Hippocampal formation (tissue), 2 donors: ENCODE data around the gene MGAM2.
"Not testable (repeated sequence)": the region's sequence is repeated elsewhere in the genome, so short reads cannot be mapped to it uniquely, and the experiment has no call there.

Source experiments
- DNase-seq, 2 donors: peaks; one replicate each; lab custom pipeline; 2025; lab: John Stamatoyannopoulos, UW

MGAM2 gene

DNA sequence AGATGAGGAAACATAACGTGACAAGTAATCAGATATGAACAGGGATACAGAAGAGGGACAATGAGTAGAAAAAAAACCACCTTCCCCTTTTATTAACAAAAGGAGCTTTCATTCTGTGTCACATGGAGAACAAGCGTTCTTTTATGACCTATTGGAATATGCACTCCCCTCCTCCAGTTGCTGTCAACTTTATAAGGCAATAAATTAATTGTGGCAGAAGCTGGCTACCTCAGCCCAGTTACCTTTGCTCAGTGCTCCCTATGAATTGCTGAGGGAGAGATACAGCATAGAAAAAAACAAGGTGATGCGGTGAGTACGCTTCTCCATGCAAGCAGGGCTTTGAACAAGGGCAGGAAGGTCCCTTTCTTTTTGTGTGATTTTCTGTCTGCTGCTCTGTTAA is at the start of gene MGAM2:
MGAM2 (plus strand) TSS at position 220 of the 400 bp plus-strand sequence. CDS start 5,156 bp downstream, outside the sequence.
- DNase-seq: no peak

DNA sequence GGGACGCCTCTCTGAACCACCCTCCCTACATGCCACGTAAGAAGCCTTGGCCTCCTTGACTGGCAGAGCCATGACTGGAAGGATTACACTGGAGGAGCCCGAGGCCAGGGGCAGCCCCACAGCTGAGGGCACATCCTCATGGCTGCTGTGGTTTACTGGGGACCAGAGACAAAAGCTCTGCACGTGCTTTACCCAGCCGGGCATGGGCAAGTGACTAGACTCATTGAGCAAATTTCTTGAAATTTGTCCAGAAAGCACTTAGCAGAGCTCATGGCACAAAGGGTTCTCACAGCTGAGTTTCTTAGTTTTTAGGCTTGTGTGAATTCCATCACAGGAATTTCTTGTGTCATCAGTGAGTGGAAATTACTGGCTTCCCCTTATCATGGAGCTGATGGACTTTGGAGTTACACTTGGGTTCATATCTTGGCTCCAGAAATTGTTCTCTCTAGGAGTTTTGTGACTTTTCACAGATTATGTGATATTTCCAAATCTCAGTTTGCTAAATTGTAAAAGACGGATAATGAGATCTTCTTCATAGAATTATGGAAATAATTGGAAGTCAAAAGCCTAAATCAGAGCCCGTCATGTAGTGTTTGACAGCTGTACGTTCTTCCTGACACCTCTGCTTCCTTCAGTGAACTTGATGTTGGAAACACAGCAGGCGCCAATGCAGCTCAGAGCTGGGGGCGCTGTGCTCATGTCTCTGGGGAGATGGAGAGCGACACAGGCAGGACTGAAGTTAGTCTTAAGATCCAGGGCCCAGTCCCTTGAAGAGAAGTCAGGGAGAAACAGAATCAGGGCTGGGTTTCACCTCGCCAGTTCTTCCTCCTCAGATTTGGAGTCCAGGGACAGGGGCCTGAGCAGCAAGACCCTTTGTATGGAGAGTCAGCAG is 47.7 kb upstream of the MGAM2 start:
- DNase-seq: no peak

DNA sequence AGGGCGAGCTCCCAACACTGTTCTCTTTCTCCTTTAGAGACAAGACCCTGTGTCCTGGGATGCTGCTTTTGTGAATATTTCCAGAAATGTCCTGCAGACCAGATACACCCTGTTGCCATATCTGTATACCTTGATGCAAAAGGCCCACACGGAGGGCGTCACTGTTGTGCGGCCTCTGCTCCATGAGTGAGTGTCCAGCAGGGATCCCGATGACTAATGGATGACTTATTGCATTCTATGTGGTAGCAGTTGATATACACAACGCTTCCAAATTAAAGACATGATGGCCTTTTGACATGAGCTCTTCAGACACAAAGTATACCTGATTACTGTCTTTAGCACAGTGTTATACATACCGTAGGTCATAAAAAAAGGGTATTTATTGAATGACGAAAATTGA is 45.0 kb upstream of the MGAM2 start:
- DNase-seq: no peak

DNA sequence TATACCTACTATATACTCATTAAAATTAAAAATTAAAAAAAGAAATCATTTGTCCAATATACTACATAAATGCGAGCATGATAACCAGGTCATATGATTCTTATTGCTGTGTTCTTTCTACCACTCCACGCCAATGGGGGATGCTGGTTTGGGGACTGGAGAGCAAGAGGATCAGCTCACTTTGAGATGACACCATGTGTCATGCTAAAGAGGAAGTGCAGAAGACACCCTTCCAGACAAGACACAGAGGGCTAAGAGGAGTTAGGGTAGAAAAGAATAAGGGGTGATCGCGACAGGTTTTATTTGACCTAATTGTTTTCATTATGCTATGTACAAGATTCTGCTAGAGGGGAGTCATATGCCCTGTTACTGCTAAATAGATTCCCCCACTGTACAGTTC is 33.8 kb upstream of the MGAM2 start:
- no peak for DNase-seq

DNA sequence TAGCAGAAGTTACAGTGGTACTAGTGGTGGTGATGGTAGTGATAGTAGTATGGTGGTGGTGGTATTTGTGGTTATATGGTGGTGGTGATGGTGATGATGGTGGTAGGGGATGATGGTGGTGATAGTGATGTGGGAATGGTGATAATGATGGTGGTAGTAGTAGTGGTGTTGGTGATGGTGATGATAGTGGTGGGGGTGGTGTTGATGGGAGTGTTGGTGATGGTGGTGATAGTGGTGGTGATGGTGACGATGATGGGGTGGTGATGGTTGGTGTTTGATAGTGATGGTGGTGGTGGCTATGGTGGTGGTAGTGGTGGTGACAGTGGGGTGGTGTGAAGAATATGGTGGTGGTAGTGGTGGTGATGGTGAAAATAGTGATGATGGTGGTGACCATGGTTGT is 27.9 kb upstream of the MGAM2 start:
- no peak for DNase-seq

DNA sequence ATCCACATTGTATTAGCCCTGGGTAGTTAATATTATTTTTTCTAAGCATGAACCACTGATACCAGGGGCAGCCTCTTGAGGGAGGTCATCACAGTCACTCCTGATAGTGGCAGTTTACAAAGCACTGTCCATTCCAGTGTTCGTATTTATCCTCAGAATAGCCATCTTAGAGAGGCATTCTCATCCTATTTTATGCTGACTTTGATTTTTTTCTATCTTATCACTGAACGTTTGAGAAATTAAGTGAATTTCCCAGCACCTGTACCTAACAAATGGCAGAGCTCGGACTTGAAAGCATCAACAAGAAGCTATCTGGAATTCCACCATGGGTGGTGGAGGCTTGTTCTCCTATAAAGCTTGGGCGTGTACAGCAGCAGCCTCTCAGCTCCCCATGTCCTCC is 26.1 kb upstream of the MGAM2 start:
- DNase-seq: no peak

DNA sequence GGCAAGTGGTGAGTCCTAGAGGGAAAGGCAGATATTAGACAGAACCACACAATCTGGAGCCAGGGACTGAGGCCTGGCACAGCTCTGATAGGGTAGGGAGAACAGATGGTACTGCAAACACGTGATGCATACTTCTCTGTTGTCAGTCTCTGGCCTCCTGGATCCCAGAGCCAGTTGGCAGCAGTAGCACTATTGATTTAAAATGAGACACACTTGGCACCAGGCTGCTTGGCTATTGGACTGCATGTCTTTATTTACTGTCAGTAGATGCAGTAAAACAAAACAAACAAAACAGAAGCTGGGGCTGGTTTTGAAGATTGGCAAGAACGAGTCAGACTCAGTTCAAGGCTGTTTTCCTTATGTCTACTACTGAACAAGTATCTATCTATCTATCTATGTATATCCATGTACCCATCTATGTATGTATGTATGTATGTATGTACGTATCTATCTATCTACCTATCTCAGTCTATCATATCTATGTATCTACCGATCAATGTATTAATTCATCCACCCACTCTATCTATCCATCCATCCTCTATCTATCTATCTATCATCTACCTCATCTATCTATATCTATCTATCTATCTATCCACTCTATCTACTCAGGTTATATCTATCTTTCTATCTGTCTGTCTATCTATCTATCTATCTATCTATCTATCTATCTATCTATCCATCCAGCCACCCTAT is 23.4 kb upstream of the MGAM2 start:
- peak; percentile 23 to 84 for DNase-seq

DNA sequence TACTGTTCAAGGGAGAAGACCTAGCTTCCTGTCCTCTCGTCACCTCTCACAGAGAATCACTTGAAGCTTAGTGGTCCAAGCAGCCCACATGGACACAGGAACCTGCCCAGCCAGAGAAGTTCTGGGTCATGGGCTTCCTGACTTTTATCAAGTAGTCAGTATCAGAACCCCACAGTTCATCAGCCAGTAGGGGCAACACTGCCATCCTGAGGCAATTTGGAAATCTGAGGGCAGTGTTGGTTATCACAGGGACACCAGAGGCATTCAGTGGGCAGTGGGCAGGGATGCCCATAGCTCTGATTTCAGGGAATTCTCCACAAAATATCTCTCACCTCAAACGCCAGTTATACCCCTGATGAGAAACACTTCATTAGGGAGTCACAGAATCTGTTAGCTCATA is 22.5 kb upstream of the MGAM2 start:
- no peak for DNase-seq

DNA sequence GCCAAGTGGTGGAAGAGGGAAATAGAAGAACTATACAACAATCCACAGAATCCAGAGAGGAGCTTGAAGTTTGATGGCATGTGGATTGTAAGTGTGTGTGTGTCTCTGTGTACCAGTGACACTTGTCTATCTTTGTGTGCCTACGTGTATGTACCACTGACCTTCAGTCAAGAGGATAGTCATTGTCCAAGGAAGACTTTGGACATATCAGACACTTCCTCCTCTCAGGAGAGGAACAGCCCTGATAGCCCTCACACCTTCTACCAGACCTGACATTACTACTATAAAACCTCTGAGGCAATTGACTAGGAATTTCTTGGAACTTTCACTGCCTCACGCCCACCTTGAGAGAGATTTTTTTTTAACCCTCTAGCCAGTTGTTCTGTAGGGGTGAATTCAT is 19.6 kb upstream of the MGAM2 start:
- no peak for DNase-seq

DNA sequence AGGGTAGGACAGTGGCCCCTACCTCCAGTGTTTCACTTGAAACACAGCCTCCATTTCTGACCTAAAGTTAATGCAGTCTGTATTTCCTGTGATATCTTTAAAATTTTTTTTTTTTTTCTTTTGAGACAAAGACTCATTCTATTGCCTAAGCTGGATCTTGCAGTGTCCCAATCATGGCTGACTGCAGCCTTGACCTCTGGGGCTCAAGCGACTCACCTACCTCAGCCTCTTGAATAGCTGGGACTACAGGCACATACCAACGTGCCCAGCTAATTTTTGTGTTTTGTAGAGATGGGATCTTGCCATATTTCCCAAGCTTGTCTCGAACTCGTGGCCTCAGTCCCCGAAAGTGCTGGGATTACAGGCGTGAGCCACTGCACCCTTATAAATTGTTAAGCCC is 16.7 kb upstream of the MGAM2 start:
- no peak for DNase-seq

DNA sequence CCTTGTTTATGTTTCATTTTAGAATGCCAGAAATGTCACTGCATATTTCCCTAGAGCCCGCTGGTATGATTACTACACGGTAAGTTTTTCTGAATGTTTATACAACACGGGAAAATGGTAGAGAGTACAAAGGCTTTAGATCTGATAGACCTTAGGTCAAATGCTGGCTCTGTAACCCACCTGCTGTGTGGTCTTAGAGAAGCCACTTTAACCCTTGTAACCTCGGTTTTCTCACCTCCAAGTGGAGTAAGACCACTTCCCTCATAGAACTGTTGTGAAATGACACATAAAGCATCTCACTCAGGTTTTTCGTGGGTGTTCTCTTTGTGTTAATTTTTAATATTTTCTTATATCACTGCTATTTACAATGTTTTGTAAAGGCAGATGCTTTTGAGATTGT is 13.9 kb upstream of the MGAM2 start:
- no peak for DNase-seq

DNA sequence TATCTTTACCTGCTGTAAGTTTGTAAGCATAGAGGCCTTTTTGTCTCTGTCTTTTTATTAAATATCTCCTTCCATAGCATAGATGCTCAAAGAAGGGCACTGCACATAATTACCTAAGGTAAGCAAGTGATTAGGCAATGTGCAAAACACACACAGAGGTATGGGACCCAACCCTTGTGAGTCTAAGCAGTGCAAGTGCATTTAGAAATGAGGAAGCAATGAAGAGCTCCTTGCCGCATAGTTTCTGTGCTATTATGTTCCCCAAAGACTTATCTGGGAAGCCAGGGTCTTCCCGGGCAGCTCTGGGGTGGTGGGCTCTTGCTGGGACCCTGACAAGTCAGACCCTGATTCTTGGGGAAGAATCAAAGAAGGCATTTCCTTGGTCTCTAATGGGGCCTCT is 13.5 kb upstream of the MGAM2 start:
- DNase-seq: no peak

DNA sequence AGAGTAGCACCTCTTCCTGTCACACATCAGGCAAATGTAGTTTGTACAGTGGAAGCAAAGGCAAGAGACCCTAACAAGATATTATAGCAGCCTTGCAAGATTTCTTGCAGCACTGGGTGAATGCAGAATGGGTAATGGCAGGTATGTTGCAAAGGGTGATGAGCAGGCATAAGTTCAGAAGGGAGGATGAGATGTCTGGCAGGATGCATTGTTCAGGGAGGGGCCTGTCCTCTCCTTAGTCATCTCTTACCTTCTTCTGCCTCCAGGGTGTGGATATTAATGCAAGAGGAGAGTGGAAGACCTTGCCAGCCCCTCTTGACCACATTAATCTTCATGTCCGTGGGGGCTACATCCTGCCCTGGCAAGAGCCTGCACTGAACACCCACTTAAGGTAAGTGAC is 12.2 kb upstream of the MGAM2 start:
- DNase-seq: not testable (repeated sequence)

DNA sequence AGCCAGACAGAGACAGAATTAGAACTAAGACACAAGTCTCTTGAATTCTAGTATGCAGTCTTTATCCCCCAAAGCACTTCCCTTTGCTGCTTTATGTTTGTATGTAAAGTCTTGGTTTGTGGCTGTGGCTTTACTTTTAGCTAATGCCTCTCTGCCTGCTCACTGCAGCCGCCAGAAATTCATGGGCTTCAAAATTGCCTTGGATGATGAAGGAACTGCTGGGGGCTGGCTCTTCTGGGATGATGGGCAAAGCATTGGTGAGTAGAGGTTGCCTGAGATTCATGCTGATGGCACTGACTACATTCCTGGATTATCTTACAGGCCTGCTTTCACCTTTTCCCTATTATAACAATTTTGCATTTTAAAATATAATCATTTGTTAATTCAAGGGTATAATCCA is 10.9 kb upstream of the MGAM2 start:
- DNase-seq: no peak

DNA sequence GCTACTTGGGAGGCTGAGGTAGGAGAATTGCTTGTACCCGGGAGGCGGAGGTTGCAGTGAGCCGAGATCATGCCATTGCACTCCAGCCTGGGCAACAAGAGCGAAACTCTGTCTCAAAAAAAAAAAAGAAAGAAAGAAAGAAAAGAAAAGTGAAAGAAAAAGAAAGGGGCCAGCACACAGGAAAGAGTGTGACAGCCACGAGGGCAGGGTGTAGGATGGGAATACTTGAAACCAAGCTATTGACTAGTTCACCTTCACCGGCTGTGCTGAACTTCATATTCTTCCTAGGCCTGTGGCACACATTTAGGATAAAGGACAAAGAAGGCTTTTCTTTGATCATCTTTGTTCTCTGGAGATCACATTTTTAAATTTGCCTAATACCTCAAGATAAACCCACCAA is 9.7 kb upstream of the MGAM2 start:
- DNase-seq: not testable (repeated sequence)

DNA sequence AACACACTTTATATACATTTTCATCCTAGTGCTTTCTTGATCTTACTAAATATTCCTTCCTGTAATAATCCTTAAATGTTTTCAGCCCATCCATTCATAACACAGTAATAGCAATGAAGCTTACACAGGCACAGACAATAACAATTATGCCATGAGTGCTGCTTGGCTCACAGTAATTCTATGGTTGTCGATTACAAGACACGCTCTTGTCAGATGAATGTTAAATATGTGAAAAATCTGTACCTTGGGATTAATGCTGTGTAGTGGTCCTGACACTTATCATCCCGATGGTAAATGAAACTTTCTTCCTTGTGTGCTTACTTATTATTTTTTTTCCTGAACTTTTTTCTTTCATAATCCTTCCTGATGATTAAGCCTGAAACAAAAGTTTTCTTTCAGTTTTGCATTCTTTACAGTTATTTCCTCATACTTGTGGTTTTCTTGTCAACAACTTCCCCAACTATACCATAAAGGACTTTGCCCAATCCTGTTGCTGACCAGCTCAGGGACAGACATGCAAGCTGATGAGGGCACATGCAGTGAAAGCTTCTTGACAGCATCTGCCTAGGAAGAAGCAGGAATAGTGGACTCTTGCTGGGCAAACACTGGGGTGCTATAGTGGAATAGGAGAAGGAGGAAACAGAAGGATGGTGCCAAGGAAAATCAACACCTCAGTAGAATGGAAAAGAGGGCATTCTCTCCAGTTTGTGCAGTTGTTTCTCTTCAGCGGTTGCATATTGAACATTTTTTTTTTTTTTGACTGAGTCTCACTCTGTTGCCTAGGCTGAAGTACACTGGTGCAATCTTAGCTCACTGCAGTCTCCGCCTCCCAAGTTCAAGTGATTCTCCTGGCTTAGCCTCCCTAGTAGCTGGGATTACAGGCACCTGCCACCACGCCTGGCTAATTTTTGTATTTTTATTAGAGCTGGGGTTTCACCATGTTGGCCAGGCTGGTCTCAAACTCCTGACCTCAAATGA is 6.7 kb upstream of the MGAM2 start:
- DNase-seq: no peak

DNA sequence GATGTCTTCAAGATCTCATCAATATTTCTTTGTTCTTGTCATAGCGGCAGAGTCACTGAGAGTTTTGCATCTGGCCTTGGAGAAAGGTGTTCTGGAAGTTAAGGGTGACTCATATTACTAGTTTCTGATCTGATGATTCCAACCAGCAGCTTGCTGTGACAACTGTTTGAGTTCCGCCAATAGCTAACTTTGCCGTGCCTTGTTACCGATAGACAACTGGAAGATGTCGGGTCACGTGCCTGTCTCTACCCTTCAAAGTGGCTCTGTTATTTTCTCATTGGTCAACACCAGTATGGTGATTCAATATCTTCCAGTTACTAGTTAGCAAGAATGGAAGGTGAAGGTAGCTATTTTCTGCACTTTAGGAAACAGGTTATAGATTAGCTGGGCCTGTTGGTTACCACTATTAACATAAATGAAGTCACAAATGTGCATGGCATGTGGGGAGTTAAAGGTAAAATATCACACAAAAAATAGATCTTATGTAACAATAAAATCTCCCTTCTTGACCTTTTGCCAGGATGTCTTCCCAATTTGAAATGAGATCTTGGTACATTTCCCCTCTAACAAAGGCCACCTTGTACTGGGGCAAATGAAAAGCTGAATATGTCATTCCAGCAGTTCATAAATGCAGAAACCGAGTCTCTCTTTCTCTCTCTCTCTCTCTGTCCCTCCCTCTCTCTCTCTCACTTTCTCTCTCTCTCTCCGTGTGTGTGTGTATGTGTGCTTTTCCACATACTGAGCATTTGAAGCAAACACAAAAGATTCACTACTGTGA is 2.6 kb upstream of the MGAM2 start:
- DNase-seq: no peak

DNA sequence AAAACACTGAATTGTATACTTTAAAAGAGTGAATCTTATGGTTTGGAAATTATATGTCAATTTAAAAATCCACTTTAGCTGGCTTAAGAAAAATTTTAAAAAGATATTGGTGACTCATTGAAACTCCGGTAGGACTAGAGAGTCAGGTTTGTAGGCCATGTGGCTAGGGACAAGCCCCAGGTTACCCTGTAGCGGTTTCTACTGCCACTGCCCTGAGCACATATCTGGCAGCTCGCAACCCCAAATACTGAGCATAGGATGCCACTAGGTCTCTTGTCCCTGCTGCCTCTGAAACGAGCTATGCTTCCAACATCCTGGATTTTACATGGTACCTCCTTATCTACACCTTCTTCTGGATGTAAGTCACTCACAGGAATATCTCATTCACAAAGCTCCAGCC is 1.4 kb upstream of the MGAM2 start:
- DNase-seq: no peak

DNA sequence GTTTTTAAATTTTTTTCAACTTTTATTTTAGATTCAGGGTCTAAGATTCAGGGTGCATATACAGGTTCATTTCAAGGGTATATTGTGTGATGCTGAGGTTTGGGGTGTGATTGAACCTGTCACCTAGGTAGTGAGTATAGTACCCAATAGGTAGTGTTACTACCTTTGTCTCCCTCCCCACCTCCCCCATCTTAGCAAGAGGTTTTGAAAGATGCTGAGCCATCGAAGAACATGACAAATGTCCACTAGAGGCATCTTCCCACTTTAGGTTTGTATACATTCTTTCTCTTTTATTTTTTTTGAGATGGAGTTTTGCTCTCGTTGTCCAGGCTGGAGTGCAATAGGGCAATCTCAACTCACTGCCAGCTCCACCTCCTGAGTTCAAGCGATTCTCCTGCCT is 880 bp upstream of the MGAM2 start:
- no peak for DNase-seq

DNA sequence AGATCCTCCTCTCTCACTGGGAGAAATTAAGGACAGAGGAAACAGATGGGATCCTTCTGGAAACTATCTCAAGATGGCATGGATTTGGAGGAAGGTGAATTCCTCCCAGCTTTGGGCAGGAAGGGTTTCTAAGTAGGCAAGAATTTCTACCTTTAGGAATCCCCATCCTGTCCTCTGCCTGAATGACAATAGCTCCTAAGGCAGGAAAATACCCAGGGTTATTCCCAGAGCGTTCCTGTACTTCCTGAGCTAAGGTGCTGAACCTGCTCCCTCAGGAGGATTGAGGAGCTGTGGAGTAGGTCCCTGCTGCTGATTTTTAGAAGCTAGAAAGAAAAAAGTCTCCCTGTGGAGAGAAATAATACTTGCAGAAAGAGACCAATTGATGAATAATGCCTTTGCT is 568 bp downstream of the MGAM2 start:
- no peak for DNase-seq

DNA sequence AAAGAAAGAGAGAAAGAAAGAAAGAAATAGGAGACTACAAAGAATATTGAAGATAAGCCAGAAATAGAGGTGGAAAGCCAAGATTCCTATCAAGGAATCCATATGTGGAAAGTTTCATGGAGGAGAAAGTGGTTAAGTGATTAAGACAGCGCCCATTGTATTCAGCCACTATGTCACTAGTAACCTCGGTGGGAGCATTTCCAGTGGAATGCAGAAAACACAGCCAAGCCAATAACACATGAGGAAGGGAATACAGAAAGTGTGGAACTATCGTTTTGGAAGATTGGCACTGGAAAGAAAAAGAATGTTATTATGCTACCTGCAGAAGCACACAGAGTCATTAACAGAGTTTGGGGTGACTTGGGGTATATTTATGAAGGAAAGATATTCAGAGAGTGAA is 2.7 kb downstream of the MGAM2 start:
- DNase-seq: no peak
